SK-N-SH treated with all-trans-retinoic acid at 6 μM for 48 hours (cell line): ENCODE results near the gene PCSK2.

Experiments
- ARNTL ChIP-seq: fragments of 450-650 bp; formaldehyde crosslinking; IDR thresholded peaks from 2 replicates; pipeline ENCODE4 v1.5.0; 2020; ENCODE audit warnings: low read depth, mild to moderate bottlenecking, moderate library complexity, borderline replicate concordance
- CSDC2 ChIP-seq: fragments of 250-450 bp; sonication (Bioruptor Pico); IDR thresholded peaks from 2 replicates; pipeline ENCODE4 v1.5.0; 2020; ENCODE audit warnings: mild to moderate bottlenecking, moderate library complexity
- ESRRG ChIP-seq: fragments of 250-450 bp; sonication (Bioruptor Pico); IDR thresholded peaks from 2 replicates; pipeline ENCODE4 v1.6.1; 2021; ENCODE audit warnings: mild to moderate bottlenecking
- GLIS3 ChIP-seq: fragments of 250-450 bp; sonication (Bioruptor Pico); IDR thresholded peaks from 2 replicates; pipeline ENCODE4 v1.5.0; 2020; ENCODE audit warnings: mild to moderate bottlenecking, moderate library complexity
- ISL1 ChIP-seq: fragments of 250-450 bp; sonication (Bioruptor Pico); IDR thresholded peaks from 2 replicates; pipeline ENCODE4 v2.1.2; 2022; ENCODE audit warnings: mild to moderate bottlenecking, moderate library complexity
- OSR1 ChIP-seq: fragments of 250-450 bp; sonication (Bioruptor Pico); IDR thresholded peaks from 2 replicates; pipeline ENCODE4 v1.8.0; 2022; ENCODE audit warnings: moderate library complexity, mild to moderate bottlenecking, inconsistent platforms
- PATZ1 ChIP-seq: fragments of 250-450 bp; sonication (Bioruptor Pico); IDR thresholded peaks from 2 replicates; pipeline ENCODE4 v1.8.0; 2020; ENCODE audit warnings: mild to moderate bottlenecking, moderate library complexity, borderline replicate concordance
- TF ChIP-seq, protein P1 (sequence below): fragments of 250-450 bp; sonication (Bioruptor Pico); IDR thresholded peaks from 2 replicates; pipeline ENCODE4 v1.5.1; 2020; ENCODE audit warnings: low read depth, mild to moderate bottlenecking, moderate library complexity

DNA sequence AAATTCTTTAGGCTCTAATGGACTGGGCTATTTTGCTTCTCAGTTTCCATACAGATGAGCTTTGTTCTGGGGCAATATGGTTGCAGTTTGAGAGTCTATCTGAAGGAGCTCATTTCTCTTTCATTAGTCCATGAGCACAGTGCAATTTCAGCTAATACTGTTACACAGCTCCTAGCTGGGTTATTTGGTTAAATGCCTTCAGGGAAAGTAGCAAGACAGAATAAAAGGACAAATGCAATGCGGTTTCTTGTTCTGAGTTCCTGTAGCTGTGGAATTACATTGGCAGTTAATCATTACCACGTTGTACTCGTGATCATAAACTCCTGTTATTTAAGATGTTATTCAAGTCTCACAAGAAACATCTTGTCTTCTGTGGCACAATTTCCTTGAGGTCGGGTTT, 176.6 kb downstream of the PCSK2 start:
- TF ChIP-seq, protein P1, sequence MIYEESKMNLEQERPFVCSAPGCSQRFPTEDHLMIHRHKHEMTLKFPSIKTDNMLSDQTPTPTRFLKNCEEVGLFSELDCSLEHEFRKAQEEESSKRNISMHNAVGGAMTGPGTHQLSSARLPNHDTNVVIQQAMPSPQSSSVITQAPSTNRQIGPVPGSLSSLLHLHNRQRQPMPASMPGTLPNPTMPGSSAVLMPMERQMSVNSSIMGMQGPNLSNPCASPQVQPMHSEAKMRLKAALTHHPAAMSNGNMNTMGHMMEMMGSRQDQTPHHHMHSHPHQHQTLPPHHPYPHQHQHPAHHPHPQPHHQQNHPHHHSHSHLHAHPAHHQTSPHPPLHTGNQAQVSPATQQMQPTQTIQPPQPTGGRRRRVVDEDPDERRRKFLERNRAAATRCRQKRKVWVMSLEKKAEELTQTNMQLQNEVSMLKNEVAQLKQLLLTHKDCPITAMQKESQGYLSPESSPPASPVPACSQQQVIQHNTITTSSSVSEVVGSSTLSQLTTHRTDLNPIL (CRISPR knock-in tag): no peak
- TF ChIP-seq OSR1 (CRISPR knock-in tag): no peak
- no peak for TF ChIP-seq ARNTL
- no peak for TF ChIP-seq ESRRG (CRISPR knock-in tag)
- no peak for TF ChIP-seq ISL1 (CRISPR knock-in tag)
- TF ChIP-seq CSDC2: no peak
- TF ChIP-seq GLIS3 (CRISPR knock-in tag): no peak
- no peak for TF ChIP-seq PATZ1
